HepG2 (cell line): ENCODE data around the gene ZFHX3. TPM values are rescaled to one million over a fixed set of nuclear protein-coding genes. Genes with fewer than 3 reads are reported as not detected.

ENCODE experiments used
- NRL ChIP-seq: sonication (generic); formaldehyde crosslinking; IDR thresholded peaks from 2 replicates; pipeline ENCODE4 v1.5.0; 2020; ENCODE audit warnings: missing genetic modification reagents, mild to moderate bottlenecking, moderate library complexity, borderline replicate concordance
- ZNF138 ChIP-seq: sonication (generic); formaldehyde crosslinking; IDR thresholded peaks from 2 replicates; pipeline ENCODE4 v1.5.0; 2020; ENCODE audit warnings: mild to moderate bottlenecking, low read depth, missing genetic modification reagents
- ZNF205 ChIP-seq: IDR thresholded peaks from 2 replicates; pipeline ENCODE4 v1.6.1; 2018; ENCODE audit warnings: missing biosample characterization, missing genetic modification reagents
- polyA plus RNA-seq, 8 experiments: library from polyadenylated mRNA; depleted of rRNA in 3 of 8; stranded (reverse) in 7 of 8; unstranded in 1 of 8; fragments of >200 nt; fragmentation: Illumina TruSeq in 4 of 8; extraction: Trizol in 4 of 8; gene quantifications; 2 replicates each; pipeline versions ENCODE4 v1.2.1 to v1.2.3, GENCODE V29; 2011 to 2016; ENCODE audit warnings: low read depth in 4 of 8, missing spikeins in 1 of 8, mixed read lengths in 1 of 8; ENCODE audit not compliant: insufficient read depth in 1 of 8
- total RNA-seq, 5 experiments: library from RNA; depleted of rRNA; stranded (reverse); fragments of >200 nt; fragmentation: Illumina TruSeq; extraction: Trizol; gene quantifications; 2 replicates each; pipeline ENCODE4 v1.2.3, GENCODE V29; 2016; ENCODE audit warnings: low read depth in 1 of 5
- TF ChIP-seq, protein P1 (sequence below): sonication (generic); formaldehyde crosslinking; IDR thresholded peaks from 2 replicates; pipeline ENCODE4 v1.4.0; 2020; ENCODE audit warnings: missing genetic modification reagents
- TF ChIP-seq, protein P2 (sequence below): sonication (generic); formaldehyde crosslinking; IDR thresholded peaks from 2 replicates; pipeline ENCODE4 v1.8.0; 2022; ENCODE audit warnings: missing genetic modification reagents, mild to moderate bottlenecking, inconsistent platforms, borderline replicate concordance
- TF ChIP-seq, protein P3 (sequence below): IDR thresholded peaks from 2 replicates; pipeline ENCODE4 v1.6.1; 2016; ENCODE audit warnings: control low read depth
- TF ChIP-seq, protein P4 (sequence below): sonication (generic); formaldehyde crosslinking; IDR thresholded peaks from 2 replicates; pipeline ENCODE4 v1.4.0; 2020; ENCODE audit warnings: mild to moderate bottlenecking, missing genetic modification reagents
- TF ChIP-seq, protein P5 (sequence below): sonication (generic); formaldehyde crosslinking; IDR thresholded peaks from 2 replicates; pipeline ENCODE4 v1.4.0; 2020; ENCODE audit warnings: missing genetic modification reagents
- TF ChIP-seq, protein P6 (sequence below): sonication (generic); formaldehyde crosslinking; IDR thresholded peaks from 2 replicates; pipeline ENCODE4 v1.4.0; 2020; ENCODE audit warnings: missing genetic modification reagents, borderline replicate concordance

The ZFHX3 gene
- total and polyA plus RNA-seq, 2 of the 13 experiments (the other 11 are each of a cell fraction or from before 2014, with no cell fraction given): 5.0 to 6.0 TPM

DNA sequence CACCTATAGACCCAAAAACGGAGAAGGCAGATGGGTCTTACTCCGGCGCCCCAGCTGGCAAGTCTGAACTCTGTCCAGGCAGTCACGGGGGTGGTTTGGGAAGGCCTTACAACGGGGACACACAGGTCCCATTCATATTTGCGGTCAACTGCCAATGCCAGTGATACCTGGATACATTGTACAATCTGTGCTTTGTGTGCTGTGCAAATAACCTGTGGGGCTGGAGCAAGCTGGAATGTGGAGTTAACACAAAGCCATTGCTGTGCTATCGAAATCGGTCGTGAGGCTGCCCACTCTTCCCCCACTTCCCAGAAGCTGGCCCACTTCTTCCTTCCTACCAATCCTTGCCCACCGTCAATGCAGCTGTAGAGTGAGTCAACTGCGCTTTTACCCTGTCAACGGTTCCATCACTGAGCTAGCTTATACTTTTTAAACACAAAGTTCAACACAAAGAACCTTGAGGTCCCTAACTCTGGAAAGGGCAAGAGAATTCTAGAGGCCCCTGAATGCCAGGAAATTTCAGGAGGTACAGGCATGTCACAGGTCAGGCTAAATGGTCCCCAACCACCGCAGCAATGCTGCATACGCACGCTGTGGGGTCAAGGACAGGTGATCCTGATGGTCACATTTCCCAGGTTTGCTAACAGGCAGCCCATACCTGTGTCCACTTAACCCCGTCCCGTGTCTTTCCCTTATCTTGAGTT, 122.8 kb downstream of the ZFHX3 start (continued):
- TF ChIP-seq NRL (CRISPR knock-in tag) (no peak; the same call in 1 of the 2 replicates), ZNF138 (0 out of 2 replicates have a peak, but pooled peaks have one; percentile 68), ZNF205 (CRISPR knock-in tag) (0 out of 2 replicates have a peak, but pooled peaks have one; percentile 9)
- TF ChIP-seq, protein P1, sequence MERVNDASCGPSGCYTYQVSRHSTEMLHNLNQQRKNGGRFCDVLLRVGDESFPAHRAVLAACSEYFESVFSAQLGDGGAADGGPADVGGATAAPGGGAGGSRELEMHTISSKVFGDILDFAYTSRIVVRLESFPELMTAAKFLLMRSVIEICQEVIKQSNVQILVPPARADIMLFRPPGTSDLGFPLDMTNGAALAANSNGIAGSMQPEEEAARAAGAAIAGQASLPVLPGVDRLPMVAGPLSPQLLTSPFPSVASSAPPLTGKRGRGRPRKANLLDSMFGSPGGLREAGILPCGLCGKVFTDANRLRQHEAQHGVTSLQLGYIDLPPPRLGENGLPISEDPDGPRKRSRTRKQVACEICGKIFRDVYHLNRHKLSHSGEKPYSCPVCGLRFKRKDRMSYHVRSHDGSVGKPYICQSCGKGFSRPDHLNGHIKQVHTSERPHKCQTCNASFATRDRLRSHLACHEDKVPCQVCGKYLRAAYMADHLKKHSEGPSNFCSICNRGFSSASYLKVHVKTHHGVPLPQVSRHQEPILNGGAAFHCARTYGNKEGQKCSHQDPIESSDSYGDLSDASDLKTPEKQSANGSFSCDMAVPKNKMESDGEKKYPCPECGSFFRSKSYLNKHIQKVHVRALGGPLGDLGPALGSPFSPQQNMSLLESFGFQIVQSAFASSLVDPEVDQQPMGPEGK (CRISPR knock-in tag): peak; percentile 91
- TF ChIP-seq, protein P2, sequence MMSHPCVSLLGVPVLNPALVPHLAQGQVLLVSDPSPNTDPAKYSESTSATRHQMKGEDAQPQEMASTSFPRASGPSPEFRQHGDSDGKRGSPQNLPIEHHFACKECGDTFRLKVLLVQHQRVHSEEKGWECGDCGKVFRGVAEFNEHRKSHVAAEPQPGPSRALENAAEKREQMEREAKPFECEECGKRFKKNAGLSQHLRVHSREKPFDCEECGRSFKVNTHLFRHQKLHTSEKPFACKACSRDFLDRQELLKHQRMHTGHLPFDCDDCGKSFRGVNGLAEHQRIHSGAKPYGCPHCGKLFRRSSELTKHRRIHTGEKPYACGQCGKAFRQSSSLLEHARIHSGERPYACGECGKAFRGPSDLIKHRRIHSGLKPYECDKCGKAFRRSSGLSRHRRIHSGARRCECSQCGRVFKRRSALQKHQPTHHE (CRISPR knock-in tag): peak; percentile 75; the same call in 1 of the 2 replicates
- TF ChIP-seq, protein P3, sequence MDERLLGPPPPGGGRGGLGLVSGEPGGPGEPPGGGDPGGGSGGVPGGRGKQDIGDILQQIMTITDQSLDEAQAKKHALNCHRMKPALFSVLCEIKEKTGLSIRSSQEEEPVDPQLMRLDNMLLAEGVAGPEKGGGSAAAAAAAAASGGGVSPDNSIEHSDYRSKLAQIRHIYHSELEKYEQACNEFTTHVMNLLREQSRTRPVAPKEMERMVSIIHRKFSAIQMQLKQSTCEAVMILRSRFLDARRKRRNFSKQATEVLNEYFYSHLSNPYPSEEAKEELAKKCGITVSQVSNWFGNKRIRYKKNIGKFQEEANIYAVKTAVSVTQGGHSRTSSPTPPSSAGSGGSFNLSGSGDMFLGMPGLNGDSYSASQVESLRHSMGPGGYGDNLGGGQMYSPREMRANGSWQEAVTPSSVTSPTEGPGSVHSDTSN (CRISPR knock-in tag): no peak
- TF ChIP-seq, protein P4, sequence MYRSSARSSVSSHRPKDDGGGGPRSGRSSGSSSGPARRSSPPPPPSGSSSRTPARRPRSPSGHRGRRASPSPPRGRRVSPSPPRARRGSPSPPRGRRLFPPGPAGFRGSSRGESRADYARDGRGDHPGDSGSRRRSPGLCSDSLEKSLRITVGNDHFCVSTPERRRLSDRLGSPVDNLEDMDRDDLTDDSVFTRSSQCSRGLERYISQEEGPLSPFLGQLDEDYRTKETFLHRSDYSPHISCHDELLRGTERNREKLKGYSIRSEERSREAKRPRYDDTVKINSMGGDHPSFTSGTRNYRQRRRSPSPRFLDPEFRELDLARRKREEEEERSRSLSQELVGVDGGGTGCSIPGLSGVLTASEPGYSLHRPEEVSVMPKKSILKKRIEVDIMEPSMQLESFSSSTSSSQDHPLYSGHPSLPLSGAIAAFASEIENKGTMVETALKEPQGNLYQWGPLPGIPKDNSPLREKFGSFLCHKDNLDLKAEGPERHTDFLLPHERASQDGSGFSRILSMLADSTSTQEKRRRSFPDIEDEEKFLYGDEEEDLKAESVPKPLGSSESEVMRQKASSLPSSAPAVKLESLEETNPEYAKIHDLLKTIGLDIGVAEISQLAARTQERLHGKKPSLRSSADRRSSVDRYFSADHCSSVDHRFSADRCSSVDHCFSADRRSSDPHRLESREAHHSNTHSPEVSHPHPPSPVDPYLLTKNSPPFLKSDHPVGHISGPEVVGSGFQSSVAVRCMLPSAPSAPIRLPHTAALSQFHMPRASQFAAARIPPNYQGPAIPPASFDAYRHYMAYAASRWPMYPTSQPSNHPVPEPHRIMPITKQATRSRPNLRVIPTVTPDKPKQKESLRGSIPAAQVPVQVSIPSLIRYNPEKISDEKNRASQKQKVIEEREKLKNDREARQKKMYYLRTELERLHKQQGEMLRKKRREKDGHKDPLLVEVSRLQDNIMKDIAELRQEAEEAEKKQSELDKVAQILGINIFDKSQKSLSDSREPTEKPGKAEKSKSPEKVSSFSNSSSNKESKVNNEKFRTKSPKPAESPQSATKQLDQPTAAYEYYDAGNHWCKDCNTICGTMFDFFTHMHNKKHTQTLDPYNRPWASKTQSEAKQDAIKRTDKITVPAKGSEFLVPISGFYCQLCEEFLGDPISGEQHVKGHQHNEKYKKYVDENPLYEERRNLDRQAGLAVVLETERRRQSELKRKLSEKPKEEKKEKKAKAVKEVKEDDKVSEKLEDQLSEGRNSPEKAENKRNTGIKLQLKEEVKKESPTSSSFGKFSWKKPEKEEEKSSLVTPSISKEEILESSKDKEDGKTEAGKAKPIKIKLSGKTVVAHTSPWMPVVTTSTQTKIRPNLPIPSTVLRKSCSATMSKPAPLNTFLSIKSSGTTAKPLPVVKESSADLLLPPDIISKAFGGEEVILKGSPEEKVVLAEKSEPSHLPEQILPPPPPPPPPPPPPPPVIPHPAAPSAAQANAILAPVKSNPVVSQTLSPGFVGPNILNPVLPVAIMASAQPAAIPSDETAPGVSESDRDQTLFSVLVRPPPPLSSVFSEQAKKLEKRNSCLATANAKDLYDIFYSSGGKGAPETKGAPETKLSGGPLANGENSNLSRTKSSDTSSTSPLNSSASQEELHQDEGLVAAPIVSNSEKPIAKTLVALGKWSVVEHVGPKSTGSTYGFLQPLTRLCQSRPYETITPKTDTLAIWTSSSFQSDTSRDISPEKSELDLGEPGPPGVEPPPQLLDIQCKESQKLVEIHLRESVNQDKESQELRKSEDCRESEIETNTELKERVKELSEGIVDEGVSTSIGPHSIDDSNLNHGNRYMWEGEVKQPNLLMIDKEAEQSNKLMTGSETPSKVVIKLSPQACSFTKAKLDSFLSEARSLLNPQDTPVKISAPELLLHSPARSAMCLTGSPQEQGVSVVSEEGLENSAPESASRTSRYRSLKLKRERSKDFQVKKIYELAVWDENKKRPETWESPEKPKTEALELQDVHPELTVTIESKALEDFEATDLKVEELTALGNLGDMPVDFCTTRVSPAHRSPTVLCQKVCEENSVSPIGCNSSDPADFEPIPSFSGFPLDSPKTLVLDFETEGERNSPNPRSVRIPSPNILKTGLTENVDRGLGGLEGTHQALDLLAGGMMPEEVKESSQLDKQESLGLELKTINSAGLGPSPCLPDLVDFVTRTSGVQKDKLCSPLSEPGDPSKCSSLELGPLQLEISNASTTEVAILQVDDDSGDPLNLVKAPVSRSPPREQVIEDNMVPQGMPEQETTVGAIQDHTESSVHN (CRISPR knock-in tag): no peak
- TF ChIP-seq, protein P5, sequence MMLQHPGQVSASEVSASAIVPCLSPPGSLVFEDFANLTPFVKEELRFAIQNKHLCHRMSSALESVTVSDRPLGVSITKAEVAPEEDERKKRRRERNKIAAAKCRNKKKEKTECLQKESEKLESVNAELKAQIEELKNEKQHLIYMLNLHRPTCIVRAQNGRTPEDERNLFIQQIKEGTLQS: peak; percentile 61; the same call in 1 of the 2 replicates
- TF ChIP-seq, protein P6, sequence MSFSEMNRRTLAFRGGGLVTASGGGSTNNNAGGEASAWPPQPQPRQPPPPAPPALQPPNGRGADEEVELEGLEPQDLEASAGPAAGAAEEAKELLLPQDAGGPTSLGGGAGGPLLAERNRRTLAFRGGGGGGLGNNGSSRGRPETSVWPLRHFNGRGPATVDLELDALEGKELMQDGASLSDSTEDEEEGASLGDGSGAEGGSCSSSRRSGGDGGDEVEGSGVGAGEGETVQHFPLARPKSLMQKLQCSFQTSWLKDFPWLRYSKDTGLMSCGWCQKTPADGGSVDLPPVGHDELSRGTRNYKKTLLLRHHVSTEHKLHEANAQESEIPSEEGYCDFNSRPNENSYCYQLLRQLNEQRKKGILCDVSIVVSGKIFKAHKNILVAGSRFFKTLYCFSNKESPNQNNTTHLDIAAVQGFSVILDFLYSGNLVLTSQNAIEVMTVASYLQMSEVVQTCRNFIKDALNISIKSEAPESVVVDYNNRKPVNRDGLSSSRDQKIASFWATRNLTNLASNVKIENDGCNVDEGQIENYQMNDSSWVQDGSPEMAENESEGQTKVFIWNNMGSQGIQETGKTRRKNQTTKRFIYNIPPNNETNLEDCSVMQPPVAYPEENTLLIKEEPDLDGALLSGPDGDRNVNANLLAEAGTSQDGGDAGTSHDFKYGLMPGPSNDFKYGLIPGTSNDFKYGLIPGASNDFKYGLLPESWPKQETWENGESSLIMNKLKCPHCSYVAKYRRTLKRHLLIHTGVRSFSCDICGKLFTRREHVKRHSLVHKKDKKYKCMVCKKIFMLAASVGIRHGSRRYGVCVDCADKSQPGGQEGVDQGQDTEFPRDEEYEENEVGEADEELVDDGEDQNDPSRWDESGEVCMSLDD (CRISPR knock-in tag): peak; percentile 79; the same call in 1 of the 2 replicates
